T-helper 9 cell (primary cell): ENCODE measurements around the gene CXCL8.
"Not testable (repeated sequence)": the region's sequence is repeated elsewhere in the genome, so short reads cannot be mapped to it uniquely, and the experiment has no call there.

Source experiments
- DNase-seq: peaks from one replicate; pipeline ENCODE4 v3.0.0-alpha.2; 2020

The CXCL8 gene

DNA sequence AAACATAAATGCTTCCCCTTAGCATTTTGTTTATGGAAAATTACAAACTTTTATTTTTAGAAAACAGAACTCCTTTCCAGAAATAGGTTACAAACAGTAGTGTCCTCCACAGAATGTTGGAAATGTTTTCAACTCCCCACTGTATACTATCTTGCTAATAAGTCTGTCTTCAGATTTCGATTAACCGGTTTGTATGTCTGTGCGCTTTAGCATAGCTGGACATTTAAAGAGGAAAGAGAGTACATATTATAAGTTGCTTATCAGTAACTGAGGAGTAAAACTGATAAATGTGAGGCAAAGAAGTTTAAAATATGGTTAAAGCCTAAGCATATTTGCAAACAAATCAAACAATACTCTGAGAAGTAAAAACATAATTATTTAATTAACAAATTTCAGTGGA, 3.4 kb downstream of the CXCL8 start:
- DNase-seq = no peak

DNA sequence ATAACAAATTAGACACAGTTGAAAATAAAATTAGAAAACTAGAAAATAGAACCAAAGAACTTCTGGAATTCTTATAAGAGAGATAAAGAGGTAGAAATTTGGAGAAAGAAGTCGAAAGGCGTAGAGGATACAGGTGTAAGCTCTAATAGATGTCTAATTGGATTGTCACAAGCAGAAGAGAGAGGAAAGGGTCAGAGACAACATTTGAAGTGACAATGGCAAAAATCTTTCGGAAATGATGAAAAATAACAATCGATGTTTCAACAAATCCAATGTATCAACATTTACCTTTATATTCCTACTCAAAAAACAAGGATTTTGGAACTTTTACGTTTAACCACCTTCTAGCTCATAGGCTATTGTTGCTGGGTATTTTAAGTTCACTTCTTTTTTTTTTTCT, 3.8 kb downstream of the CXCL8 start:
- no peak for DNase-seq

DNA sequence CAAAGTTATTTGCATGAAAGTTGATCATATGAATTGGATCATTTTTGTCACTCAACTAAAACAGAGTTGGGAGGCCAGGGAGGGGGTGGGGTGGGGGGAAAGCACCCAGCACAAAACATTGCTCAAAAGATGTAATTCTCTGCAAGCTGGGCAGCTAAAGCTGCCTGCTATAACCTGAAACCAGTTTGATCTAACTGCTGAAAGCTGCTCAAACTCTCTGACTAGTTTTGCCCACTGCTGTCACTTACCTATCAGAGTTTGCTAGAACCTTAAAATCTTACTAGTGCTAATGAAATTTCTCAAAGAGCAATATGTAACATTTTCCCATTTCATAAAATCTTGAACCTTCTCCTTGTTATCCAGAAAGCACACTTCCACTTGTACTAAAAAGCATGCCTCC, 10.4 kb downstream of the CXCL8 start:
- no peak for DNase-seq

DNA sequence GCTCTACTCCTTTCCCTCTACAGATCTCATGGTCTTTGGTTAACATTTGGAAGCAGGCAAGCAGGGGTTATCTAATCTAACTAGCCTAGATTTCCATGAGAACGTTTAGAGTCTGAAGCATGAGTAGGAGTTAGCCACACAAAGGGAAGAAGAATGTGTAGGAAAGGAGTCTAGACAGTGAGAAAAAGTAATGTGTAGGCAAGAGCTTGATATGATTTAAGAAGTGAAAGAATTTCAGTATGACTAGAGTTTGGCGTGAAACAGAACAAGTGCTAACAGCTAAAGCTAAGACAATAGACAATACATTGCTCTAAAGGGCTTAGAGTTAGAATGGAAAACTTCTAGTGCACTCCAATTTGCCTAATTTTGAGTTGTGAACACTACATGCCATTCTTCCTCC, 10.8 kb downstream of the CXCL8 start:
- no peak for DNase-seq

DNA sequence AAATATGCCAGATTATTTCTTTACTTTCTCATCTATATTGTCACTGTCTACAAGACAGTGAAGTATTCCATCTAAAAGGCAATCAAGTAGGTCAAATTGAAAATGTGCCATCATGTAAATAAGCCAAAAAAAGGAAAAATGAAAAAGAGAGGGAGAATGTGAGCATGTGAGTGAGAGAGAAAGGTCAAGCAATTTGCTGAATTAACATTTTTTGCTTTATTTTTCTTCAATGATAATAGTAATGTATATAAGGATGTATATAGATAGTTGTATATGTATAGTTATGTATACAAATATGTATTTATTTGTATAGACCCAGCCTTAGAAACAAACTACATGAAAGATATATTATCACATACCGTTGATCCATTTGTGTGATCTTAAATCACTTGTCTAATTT, 11.5 kb downstream of the CXCL8 start:
- no peak for DNase-seq

DNA sequence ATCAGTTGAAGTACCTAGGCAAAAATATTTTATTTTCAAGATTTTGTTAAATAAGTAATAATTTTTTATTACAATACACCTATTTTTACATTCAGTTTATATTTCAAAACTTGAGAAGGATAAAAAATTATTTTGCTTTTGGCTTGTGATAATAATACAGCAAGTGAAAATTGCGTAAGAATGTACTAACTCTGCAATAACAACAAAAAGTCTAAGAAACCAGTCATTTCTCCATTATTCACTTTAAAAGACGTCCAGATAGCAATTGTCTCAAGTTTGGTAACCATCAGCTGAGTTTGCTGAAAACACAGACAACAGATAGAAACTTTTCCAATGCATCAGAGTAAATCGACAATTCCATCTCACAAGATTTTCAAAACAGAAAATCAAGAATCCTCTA, 12.1 kb downstream of the CXCL8 start:
- DNase-seq = no peak

DNA sequence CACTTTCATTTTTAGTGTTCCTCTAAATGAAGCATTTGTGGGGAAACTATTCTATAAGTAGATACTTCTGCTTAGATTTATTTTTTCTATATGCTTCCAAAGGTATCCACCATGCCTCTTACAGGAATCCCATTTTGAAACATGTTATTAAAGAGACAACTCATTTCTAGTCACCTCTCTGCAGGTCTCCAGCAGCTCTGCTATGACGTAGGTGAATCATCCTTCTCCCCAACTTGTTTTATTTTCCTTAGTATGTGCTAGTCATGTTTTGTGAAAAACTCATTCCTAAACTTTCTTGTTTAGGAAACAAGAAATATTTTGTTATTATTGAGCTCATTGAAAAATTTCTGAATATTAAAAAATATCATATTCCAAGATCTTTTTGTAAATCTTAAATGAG, 12.8 kb downstream of the CXCL8 start:
- DNase-seq = no peak

DNA sequence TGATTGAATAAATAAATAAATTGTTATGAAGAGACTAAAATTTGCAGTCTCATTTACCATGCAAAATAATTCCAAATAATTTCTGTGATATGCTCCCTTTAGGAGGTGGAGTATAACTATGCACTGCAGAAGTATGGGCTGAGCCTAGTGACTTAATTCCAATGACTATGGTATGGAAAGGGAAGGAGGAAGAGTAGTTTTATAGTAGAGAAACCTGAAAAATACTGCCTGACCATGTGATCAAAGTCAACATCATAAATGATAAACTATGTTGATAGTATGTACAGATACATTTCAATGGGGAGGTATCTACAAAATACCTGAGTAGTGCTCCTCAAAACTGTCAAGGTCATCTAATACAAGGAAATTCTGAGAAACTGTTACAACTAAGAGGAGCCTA, 14.6 kb downstream of the CXCL8 start:
- DNase-seq = no peak

DNA sequence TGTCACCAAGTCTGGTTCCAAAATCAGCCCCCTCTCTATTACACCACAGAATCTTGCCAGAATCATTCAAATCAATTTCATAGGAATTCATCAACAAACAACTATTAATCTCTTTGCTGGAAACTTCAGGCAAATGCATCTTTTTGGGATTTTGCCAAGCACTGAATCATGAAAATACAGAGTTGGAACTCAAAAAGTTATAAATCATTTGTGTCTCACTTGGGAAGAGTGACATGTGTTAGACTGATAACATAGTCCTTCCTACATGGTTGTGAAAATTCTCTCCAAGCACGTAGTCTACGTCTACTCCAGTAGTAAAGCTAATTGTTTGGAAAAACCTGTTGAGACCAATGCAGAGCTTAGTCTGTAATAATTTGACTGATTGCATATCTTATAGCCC, 19.0 kb downstream of the CXCL8 start:
- no peak for DNase-seq

DNA sequence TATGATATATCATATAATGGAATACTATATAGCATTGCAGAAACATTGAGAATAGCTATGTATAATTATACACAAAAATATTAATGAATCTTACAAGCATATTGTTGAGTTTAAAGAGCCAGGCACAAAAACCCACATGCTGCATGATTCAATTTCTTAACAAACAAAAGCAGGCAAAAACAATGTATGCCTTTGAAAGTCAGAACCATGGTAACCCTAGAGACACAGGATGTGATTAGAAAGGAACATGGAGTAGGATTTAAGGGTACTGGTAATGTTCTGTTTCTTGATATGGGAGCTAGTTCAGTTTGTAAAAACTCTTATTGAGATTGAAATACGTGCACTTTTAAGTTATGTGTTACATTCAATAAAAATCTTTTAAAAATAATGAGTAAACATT, 21.5 kb downstream of the CXCL8 start:
- no peak for DNase-seq

DNA sequence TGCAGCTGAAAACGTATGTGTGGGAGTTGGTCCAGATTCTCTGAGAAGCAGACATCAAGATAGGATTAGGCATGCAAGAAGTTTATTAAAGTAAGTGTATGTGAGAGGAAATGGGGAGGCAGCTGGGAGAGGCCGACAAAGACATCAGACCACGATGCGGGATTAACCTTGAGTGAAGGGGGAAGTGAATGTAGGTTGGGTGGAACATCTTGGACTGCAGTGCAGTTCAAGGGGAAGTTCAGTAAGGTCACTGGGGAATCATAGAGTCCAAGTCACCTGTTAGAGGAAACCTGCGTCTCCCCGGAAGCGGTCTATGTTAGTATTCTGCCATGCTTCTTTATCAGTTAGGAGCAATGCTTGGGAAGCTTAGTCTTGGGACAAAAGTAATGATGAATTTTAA, 22.0 kb downstream of the CXCL8 start:
- no peak for DNase-seq

DNA sequence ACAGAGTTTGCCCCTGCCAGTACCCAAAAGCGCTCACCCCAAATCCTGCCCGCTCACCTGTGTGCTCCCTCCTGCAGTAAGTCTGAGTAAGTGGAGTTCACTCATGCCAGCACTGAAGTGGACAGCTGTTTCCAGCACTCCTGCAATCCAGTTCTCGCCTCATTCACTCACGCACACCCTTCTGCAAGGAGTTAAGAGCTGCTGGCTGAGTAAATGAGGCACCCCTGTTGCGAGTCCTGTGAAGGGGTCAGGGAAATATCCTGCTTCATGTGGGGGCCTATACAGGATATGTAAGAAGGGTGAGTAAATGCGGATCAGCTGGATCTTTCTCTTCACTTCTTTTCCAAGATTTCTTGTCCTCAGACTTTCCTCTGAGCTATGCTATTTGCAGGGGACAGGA, 23.5 kb downstream of the CXCL8 start:
- DNase-seq = no peak

DNA sequence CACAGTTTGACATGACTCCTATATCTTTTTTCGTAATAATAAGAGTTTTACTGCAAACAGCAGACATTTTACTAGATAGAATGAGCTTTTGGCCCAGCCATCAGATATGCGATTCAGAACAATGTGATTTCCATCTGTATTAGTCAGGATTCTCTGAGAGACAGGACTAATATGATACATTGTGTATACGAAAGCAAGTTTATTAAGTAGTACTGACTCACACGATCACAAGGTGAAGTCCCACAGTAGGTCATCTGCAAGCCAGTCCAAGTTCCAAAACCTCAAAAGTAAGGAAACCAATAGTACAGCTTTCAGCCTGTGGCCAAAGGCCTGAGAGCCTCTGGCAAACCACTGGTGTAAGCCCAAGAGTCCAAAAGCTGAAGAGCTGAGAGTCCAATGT, 24.1 kb downstream of the CXCL8 start:
- DNase-seq = no peak

DNA sequence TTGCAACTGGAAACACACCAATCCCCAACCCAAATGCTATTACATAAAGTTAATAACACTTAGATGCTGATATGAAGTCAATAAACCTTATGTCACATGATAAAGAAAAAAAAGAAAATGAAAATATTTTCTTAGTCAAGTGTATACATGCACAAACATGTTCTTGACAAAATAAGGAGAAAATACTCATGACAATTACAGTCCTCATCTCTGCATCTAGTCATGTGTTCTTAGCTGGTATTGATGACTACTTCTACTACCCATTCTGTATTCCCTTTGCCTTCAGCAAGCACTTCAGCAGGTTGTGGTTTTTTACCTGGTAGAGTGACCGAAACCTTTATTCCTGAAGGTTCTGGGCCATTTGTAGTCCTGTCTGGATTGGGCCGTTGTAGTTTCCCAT, 24.9 kb downstream of the CXCL8 start:
- no peak for DNase-seq

DNA sequence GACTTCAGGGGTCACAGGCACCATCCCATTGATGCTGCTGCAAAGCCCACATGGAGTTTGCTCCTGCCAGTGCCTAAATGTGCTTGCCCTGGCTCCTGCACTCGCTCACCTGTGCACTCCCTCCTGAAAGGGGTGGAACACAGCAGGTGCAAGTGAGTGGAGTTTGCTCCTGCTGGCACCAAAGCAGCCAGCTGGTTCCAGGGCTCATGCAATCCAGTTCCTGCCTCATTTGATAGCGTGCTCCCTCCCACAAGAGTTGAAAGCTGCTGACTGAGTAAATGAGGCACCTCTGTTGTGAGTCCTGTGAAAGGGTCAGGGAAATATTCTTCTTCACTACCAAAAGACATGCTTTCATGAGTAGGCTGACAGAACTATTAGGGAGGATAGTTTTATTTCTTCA, 30.5 kb downstream of the CXCL8 start:
- no peak for DNase-seq

DNA sequence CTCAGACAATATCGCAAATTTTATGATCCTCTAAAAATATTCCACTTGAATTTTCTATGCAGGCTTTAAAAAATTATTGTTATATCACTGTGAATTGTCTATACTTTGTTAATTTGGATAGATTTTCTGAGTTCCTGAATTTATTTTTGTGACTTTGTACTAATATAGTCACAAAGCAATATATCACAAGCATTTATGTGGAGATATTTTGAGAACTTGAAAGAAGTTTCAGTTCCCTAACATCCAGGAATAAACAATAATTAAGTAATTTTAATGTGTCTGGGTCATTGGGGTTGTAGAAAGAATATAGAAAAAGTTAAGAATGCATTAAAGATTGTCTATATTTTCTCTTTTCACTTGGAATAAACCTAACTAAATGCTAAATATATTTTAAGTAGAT, 32.0 kb downstream of the CXCL8 start:
- DNase-seq = no peak

DNA sequence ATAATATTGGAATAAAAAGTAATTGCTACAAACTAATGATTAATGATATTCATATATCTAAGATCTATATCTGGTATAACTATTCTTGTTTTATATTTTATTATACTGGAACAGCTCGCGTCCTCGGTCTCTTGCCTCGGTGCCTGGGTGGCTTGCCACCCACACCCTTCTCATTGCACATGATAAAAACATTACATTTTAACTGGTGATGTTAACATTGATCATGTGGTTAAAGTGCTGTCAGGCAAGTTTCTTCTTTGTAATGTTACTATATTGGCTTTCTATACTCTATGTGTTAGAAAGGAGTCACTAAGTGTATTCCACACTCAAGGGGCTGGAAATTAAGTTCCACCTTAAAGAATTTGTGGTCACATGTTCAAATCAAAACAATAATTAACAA, 34.0 kb downstream of the CXCL8 start:
- DNase-seq = not testable (repeated sequence)

DNA sequence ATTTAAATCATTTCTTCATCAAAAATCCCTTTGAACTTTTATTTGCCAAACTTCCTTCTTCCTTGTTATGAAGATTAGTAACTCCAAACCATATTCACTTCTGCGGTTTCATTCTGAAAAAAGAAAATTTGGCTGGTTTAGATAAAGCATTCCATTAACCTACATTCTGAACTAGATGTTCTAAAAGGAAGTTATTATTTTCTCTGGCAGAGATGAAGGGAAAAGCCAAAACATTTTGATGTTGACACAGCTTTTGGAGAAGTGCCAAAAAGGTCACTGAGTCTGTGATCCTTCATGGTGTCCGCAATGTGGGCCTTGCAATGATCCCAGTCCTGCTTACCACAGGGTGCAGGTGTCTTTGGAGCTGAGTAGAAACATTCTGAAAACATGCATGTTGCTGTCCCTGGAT, 36.0 kb downstream of the CXCL8 start:
- DNase-seq = no peak

DNA sequence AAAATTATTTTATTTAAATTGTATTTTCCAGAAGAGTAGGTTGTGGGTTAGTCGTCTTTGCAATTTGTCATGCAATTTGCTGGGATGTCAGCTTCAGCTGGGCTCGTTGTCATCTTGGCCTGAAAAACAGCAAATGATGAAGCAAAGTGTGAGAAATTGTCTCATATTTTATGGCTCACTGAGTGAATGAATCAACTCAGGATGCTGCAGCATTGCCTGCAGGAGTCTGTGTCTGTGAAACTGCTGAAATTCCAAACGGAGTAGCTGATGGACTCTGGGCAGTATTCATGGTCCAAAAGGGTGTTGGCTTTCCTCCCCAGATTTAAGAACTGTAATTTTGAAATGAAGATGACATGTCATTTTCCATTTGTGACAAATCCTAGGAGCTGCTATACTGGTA, 37.2 kb downstream of the CXCL8 start:
- DNase-seq = no peak

DNA sequence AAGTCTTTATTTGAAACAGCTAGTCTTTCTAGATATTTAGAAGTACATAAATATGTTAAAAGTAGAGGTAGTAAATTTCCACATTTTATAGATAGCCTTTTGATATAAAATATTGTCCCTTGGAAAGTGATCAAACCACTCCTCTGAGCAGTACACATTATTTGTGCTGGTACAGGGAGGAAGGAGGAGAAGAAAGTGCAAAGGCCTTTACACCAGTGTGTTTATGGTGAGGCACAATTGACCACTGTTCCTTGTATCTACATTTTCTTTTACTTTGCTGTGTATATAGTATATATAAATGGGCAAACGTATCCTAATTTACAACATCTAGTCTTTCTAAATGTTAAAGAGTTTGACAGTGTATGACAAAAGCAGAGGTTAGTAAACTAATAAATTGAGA, 39.9 kb downstream of the CXCL8 start:
- DNase-seq = no peak

DNA sequence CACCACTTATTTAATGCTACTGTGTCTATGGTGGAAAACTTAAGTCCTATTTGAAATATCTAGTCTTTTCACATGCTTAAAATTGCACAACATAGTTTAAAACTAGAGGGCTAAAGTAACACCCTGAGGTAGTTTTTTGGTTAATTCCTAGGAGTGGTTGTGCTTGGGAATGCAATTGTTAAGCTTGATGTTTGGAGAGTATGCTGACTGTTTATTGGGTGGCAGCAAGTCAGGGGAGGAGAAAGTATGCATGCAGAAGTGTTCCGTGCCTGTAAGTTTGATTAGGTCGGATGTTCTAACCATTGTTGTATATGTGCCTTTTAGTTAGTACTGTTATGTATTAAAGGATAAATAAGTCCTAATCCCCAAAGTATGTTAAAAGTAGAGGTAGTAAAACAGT, 40.5 kb downstream of the CXCL8 start:
- no peak for DNase-seq

DNA sequence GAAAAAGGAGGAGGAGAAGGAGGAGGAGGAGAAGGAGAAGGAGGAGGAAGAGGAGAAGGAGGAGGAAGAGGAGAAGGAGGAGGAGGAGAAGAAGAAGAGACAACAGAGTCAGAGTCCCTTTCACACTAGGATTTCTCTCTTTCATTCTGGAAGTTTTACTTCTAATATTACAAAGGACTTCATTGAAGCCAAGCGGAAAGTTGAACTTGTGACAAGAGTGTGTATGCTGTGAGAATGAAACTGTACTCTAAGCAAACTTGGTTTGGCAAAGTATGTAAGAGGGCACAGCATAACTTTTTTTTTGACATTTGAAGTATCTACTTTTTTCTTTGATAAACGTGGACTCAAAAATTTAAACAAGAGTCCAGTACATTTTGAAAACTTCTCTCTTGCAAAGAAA, 48.0 kb downstream of the CXCL8 start:
- DNase-seq = no peak
